Measurements from ENCODE around the gene SPO11.

SPO11 gene

GRCh38 chr20:57374343-57374930 lies 44.8 kb downstream of the SPO11 start:
- TF ChIP-seq GATA3 (IDR thresholded peaks at IDR 0.05; ENCODE audit: low read depth, low read length) (no peak), GATA2 (IDR thresholded peaks at IDR 0.05; ENCODE audit: low read depth, low read length) (no peak)

GRCh38 chr20:57374931-57375651 lies 45.5 kb downstream of the SPO11 start:
- TF ChIP-seq GATA3 (IDR thresholded peaks at IDR 0.05; ENCODE audit: low read depth, low read length) (no peak), GATA2 (IDR thresholded peaks at IDR 0.05; ENCODE audit: low read depth, low read length) (no peak)

- no peak for TF ChIP-seq GATA3 (IDR thresholded peaks at IDR 0.05; ENCODE audit: low read depth, low read length)
- no peak for TF ChIP-seq GATA2 (IDR thresholded peaks at IDR 0.05; ENCODE audit: low read depth, low read length)
Measured at GRCh38 chr20:57375652-57376230, 46.1 kb downstream of the SPO11 start.

GRCh38 chr20:57377350-57377749 lies 47.7 kb downstream of the SPO11 start:
- TF ChIP-seq GATA2 (IDR thresholded peaks at IDR 0.05; ENCODE audit: low read depth, low read length) (no peak), GATA3 (IDR thresholded peaks at IDR 0.05; ENCODE audit: low read depth, low read length) (no peak)

GRCh38 chr20:57378107-57378506 lies 48.5 kb downstream of the SPO11 start:
- TF ChIP-seq GATA3 (IDR thresholded peaks at IDR 0.05; ENCODE audit: low read depth, low read length) (no peak), GATA2 (IDR thresholded peaks at IDR 0.05; ENCODE audit: low read depth, low read length) (no peak)

- TF ChIP-seq GATA2 (IDR thresholded peaks at IDR 0.05; ENCODE audit: low read depth, low read length) (no peak), GATA3 (IDR thresholded peaks at IDR 0.05; ENCODE audit: low read depth, low read length) (no peak)
Measured at GRCh38 chr20:57378646-57379262, 49.2 kb downstream of the SPO11 start.

- TF ChIP-seq GATA3 (IDR thresholded peaks at IDR 0.05; ENCODE audit: low read depth, low read length) (no peak), GATA2 (IDR thresholded peaks at IDR 0.05; ENCODE audit: low read depth, low read length) (no peak)
Measured at GRCh38 chr20:57379263-57379647, 49.7 kb downstream of the SPO11 start.

- TF ChIP-seq GATA2 (IDR thresholded peaks at IDR 0.05; ENCODE audit: low read depth, low read length) (no peak), GATA3 (IDR thresholded peaks at IDR 0.05; ENCODE audit: low read depth, low read length) (no peak)
Measured at GRCh38 chr20:57380081-57380750, 50.6 kb downstream of the SPO11 start.

- TF ChIP-seq GATA3 (IDR thresholded peaks at IDR 0.05; ENCODE audit: low read depth, low read length) (no peak), GATA2 (IDR thresholded peaks at IDR 0.05; ENCODE audit: low read depth, low read length) (no peak)
Measured at GRCh38 chr20:57381596-57382503, 52.2 kb downstream of the SPO11 start.

GRCh38 chr20:57382516-57382915 lies 52.9 kb downstream of the SPO11 start:
- TF ChIP-seq GATA2 (IDR thresholded peaks at IDR 0.05; ENCODE audit: low read depth, low read length): no peak
- no peak for TF ChIP-seq GATA3 (IDR thresholded peaks at IDR 0.05; ENCODE audit: low read depth, low read length)

- TF ChIP-seq GATA3 (IDR thresholded peaks at IDR 0.05; ENCODE audit: low read depth, low read length) (no peak), GATA2 (IDR thresholded peaks at IDR 0.05; ENCODE audit: low read depth, low read length) (no peak)
Measured at GRCh38 chr20:57383447-57384347, 54.1 kb downstream of the SPO11 start.

- TF ChIP-seq GATA3 (IDR thresholded peaks at IDR 0.05; ENCODE audit: low read depth, low read length) (no peak), GATA2 (IDR thresholded peaks at IDR 0.05; ENCODE audit: low read depth, low read length) (no peak)
Measured at GRCh38 chr20:57384486-57384885, 54.9 kb downstream of the SPO11 start.
